K562 (cell line): ENCODE results near the gene BRME1. TPM values are rescaled to one million over a fixed set of nuclear protein-coding genes. Genes with fewer than 3 reads are reported as not detected.

ENCODE experiments used
- EHMT2 ChIP-seq: fragments of 450-650 bp; IDR thresholded peaks from 2 replicates; pipeline ENCODE4 v1.6.1; 2018; ENCODE audit warnings: antibody characterized with exemption
- FOS ChIP-seq: IDR thresholded peaks from 3 replicates; pipeline ENCODE4 v1.6.1; 2011; ENCODE audit not compliant: insufficient read length; ENCODE audit errors: extremely low read depth
- TAF7 ChIP-seq: fragments of 450-650 bp; IDR thresholded peaks from 2 replicates; pipeline ENCODE4 v1.6.1; 2016; ENCODE audit warnings: missing genetic modification characterization, missing compliant biosample characterization
- ZNF146 ChIP-seq: IDR thresholded peaks from one replicate; pipeline ENCODE4 v1.6.1; 2018; ENCODE audit warnings: missing compliant biosample characterization; ENCODE audit not compliant: unreplicated experiment
- polyA plus RNA-seq, 8 experiments: library from polyadenylated mRNA; depleted of rRNA in 4 of 8; stranded (reverse) in 5 of 8; unstranded in 3 of 8; fragments of >200 nt; fragmentation: Nextera tagmentation in 2 of 8; fragmentation: Illumina TruSeq in 1 of 8; extraction: Ambion mirVana in 2 of 8; extraction: Trizol in 1 of 8; gene quantifications; 2 replicates each; pipeline versions ENCODE4 v1.2.1 to v1.2.3, GENCODE V29; 2011 to 2014; ENCODE audit warnings: inconsistent platforms in 1 of 8, missing spikeins in 1 of 8
- total RNA-seq, 7 experiments: library from RNA; depleted of rRNA in 6 of 7; stranded (reverse); fragments of >200 nt in 6 of 7; fragmentation: Illumina TruSeq in 2 of 7; extraction: Trizol in 2 of 7; gene quantifications; 2 replicates each; pipeline versions ENCODE4 v1.2.1 to v1.2.3, GENCODE V29; 2011 to 2021; ENCODE audit warnings: low replicate concordance in 1 of 7
- TF ChIP-seq, protein P1 (sequence below): fragments of 200-600 bp; sonication (generic); IDR thresholded peaks from one replicate; pipeline ENCODE4 v1.6.1; 2012; ENCODE audit warnings: mild to moderate bottlenecking, low read depth, low read length, inconsistent platforms
- TF ChIP-seq, protein P2 (sequence below): sonication (generic); formaldehyde crosslinking; IDR thresholded peaks from 2 replicates; pipeline ENCODE4 v1.5.0; 2020; ENCODE audit warnings: missing genetic modification reagents
- TF ChIP-seq, protein P3 (sequence below): fragments of 250-450 bp; sonication (Bioruptor Pico); IDR thresholded peaks from 2 replicates; pipeline ENCODE4 v1.8.0; 2022; ENCODE audit warnings: moderate library complexity, mild to moderate bottlenecking, inconsistent platforms
- TF ChIP-seq, protein P4 (sequence below), 2 experiments: fragments of 150-350 bp in 1 of 2; IDR thresholded peaks; 2 replicates each; pipeline ENCODE4 v1.6.1; 2012 to 2016; ENCODE audit warnings: low read depth in 2 of 2, low read length in 2 of 2, mild to moderate bottlenecking in 1 of 2, moderate library complexity in 1 of 2

Gene BRME1
- total and polyA plus RNA-seq, 9 of the 15 experiments (the other 6 are each of a cell fraction or from before 2014, with no cell fraction given): 0.75 to 6.1 (median 3.6) TPM

DNA sequence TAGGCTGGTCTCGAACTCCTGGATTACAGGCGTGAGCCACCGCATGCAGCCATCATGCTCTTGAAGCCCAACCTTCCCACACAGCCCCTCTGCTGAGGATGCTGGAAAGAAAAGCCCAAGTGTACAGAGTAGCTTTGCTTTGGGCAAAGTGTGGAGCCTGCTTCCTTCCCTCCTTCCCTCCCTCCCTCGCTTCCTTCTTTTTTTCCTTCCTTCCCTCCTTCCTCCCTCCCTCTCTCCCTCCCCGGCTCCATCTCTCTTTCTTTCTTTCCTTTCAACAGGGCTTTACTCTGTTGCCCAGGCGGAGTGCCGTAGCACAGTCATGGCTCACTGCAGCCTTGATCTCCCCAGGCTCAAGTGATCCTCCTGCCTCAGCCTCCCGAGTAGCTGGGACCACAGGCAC is 2.8 kb upstream of the BRME1 start (continued):
- TF ChIP-seq, protein P1, sequence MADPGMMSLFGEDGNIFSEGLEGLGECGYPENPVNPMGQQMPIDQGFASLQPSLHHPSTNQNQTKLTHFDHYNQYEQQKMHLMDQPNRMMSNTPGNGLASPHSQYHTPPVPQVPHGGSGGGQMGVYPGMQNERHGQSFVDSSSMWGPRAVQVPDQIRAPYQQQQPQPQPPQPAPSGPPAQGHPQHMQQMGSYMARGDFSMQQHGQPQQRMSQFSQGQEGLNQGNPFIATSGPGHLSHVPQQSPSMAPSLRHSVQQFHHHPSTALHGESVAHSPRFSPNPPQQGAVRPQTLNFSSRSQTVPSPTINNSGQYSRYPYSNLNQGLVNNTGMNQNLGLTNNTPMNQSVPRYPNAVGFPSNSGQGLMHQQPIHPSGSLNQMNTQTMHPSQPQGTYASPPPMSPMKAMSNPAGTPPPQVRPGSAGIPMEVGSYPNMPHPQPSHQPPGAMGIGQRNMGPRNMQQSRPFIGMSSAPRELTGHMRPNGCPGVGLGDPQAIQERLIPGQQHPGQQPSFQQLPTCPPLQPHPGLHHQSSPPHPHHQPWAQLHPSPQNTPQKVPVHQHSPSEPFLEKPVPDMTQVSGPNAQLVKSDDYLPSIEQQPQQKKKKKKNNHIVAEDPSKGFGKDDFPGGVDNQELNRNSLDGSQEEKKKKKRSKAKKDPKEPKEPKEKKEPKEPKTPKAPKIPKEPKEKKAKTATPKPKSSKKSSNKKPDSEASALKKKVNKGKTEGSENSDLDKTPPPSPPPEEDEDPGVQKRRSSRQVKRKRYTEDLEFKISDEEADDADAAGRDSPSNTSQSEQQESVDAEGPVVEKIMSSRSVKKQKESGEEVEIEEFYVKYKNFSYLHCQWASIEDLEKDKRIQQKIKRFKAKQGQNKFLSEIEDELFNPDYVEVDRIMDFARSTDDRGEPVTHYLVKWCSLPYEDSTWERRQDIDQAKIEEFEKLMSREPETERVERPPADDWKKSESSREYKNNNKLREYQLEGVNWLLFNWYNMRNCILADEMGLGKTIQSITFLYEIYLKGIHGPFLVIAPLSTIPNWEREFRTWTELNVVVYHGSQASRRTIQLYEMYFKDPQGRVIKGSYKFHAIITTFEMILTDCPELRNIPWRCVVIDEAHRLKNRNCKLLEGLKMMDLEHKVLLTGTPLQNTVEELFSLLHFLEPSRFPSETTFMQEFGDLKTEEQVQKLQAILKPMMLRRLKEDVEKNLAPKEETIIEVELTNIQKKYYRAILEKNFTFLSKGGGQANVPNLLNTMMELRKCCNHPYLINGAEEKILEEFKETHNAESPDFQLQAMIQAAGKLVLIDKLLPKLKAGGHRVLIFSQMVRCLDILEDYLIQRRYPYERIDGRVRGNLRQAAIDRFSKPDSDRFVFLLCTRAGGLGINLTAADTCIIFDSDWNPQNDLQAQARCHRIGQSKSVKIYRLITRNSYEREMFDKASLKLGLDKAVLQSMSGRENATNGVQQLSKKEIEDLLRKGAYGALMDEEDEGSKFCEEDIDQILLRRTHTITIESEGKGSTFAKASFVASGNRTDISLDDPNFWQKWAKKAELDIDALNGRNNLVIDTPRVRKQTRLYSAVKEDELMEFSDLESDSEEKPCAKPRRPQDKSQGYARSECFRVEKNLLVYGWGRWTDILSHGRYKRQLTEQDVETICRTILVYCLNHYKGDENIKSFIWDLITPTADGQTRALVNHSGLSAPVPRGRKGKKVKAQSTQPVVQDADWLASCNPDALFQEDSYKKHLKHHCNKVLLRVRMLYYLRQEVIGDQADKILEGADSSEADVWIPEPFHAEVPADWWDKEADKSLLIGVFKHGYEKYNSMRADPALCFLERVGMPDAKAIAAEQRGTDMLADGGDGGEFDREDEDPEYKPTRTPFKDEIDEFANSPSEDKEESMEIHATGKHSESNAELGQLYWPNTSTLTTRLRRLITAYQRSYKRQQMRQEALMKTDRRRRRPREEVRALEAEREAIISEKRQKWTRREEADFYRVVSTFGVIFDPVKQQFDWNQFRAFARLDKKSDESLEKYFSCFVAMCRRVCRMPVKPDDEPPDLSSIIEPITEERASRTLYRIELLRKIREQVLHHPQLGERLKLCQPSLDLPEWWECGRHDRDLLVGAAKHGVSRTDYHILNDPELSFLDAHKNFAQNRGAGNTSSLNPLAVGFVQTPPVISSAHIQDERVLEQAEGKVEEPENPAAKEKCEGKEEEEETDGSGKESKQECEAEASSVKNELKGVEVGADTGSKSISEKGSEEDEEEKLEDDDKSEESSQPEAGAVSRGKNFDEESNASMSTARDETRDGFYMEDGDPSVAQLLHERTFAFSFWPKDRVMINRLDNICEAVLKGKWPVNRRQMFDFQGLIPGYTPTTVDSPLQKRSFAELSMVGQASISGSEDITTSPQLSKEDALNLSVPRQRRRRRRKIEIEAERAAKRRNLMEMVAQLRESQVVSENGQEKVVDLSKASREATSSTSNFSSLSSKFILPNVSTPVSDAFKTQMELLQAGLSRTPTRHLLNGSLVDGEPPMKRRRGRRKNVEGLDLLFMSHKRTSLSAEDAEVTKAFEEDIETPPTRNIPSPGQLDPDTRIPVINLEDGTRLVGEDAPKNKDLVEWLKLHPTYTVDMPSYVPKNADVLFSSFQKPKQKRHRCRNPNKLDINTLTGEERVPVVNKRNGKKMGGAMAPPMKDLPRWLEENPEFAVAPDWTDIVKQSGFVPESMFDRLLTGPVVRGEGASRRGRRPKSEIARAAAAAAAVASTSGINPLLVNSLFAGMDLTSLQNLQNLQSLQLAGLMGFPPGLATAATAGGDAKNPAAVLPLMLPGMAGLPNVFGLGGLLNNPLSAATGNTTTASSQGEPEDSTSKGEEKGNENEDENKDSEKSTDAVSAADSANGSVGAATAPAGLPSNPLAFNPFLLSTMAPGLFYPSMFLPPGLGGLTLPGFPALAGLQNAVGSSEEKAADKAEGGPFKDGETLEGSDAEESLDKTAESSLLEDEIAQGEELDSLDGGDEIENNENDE: no peak
- TF ChIP-seq FOS (no peak), ZNF146 (CRISPR knock-in tag) (no peak), TAF7 (tag) (no peak), EHMT2 (no peak)
- TF ChIP-seq, protein P2, sequence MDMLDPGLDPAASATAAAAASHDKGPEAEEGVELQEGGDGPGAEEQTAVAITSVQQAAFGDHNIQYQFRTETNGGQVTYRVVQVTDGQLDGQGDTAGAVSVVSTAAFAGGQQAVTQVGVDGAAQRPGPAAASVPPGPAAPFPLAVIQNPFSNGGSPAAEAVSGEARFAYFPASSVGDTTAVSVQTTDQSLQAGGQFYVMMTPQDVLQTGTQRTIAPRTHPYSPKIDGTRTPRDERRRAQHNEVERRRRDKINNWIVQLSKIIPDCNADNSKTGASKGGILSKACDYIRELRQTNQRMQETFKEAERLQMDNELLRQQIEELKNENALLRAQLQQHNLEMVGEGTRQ (CRISPR knock-in tag): no peak
- TF ChIP-seq, protein P3, sequence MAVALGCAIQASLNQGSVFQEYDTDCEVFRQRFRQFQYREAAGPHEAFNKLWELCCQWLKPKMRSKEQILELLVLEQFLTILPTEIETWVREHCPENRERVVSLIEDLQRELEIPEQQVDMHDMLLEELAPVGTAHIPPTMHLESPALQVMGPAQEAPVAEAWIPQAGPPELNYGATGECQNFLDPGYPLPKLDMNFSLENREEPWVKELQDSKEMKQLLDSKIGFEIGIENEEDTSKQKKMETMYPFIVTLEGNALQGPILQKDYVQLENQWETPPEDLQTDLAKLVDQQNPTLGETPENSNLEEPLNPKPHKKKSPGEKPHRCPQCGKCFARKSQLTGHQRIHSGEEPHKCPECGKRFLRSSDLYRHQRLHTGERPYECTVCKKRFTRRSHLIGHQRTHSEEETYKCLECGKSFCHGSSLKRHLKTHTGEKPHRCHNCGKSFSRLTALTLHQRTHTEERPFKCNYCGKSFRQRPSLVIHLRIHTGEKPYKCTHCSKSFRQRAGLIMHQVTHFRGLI (CRISPR knock-in tag): no peak
- TF ChIP-seq, protein P4, sequence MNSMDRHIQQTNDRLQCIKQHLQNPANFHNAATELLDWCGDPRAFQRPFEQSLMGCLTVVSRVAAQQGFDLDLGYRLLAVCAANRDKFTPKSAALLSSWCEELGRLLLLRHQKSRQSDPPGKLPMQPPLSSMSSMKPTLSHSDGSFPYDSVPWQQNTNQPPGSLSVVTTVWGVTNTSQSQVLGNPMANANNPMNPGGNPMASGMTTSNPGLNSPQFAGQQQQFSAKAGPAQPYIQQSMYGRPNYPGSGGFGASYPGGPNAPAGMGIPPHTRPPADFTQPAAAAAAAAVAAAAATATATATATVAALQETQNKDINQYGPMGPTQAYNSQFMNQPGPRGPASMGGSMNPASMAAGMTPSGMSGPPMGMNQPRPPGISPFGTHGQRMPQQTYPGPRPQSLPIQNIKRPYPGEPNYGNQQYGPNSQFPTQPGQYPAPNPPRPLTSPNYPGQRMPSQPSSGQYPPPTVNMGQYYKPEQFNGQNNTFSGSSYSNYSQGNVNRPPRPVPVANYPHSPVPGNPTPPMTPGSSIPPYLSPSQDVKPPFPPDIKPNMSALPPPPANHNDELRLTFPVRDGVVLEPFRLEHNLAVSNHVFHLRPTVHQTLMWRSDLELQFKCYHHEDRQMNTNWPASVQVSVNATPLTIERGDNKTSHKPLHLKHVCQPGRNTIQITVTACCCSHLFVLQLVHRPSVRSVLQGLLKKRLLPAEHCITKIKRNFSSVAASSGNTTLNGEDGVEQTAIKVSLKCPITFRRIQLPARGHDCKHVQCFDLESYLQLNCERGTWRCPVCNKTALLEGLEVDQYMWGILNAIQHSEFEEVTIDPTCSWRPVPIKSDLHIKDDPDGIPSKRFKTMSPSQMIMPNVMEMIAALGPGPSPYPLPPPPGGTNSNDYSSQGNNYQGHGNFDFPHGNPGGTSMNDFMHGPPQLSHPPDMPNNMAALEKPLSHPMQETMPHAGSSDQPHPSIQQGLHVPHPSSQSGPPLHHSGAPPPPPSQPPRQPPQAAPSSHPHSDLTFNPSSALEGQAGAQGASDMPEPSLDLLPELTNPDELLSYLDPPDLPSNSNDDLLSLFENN (IDR thresholded peaks at IDR 0.05; ENCODE audit: low read depth in 2 of 2, low read length in 2 of 2): no peak
